Left renal pelvis (tissue), 4 donors: ENCODE results near the gene CAMLG. TPM values are rescaled to one million over a fixed set of nuclear protein-coding genes. Genes with fewer than 3 reads are reported as not detected.
"Not testable (repeated sequence)": the region's sequence is repeated elsewhere in the genome, so short reads cannot be mapped to it uniquely, and the experiment has no call there.

Source experiments
- DNase-seq, 4 donors: peaks; one replicate each; pipeline ENCODE4 v3.0.0-alpha.2; 2013; ENCODE audit warnings: low read depth in 4 of 4, low spot score in 3 of 4
- polyA plus RNA-seq, 4 donors: library from polyadenylated mRNA; unstranded; fragments of 120-200 nt; gene quantifications; one replicate each; pipeline ENCODE4 v1.2.1, GENCODE V29; 2013; ENCODE audit not compliant: insufficient read length in 4 of 4

Gene CAMLG
- polyA plus RNA-seq = 10 to 100 TPM; 66.7 to 87.5 (median 72.1) TPM

- peak; percentile 94 to 98 (median 97) for DNase-seq
These were observed at the start of gene CAMLG for GRCh38 chr5:134738133-134738962. Gene CAMLG (plus strand): TSS chr5:134738548. CDS start chr5:134738621, 73 bp downstream.

GRCh38 chr5:134690144-134690543, 48.2 kb upstream of the CAMLG start:
- DNase-seq = not testable (repeated sequence)

GRCh38 chr5:134692722-134693121, 45.6 kb upstream of the CAMLG start:
- DNase-seq = no peak

- DNase-seq = no peak
These were observed 30.0 kb upstream of the CAMLG start for GRCh38 chr5:134708301-134708700.

- DNase-seq = no peak
These were observed 24.2 kb upstream of the CAMLG start for GRCh38 chr5:134714120-134714519.

- no peak for DNase-seq
These were observed 23.8 kb upstream of the CAMLG start for GRCh38 chr5:134714541-134714940.

GRCh38 chr5:134715466-134715865, 22.9 kb upstream of the CAMLG start:
- DNase-seq = not testable (repeated sequence)

- no peak for DNase-seq
These were observed 13.5 kb upstream of the CAMLG start for GRCh38 chr5:134724872-134725271.

- no peak for DNase-seq
These were observed 5.5 kb upstream of the CAMLG start for GRCh38 chr5:134732819-134733218.

- DNase-seq = no peak
These were observed 3.1 kb upstream of the CAMLG start for GRCh38 chr5:134735243-134735642.

GRCh38 chr5:134736173-134736812, 2.1 kb upstream of the CAMLG start:
- no peak for DNase-seq

DNA sequence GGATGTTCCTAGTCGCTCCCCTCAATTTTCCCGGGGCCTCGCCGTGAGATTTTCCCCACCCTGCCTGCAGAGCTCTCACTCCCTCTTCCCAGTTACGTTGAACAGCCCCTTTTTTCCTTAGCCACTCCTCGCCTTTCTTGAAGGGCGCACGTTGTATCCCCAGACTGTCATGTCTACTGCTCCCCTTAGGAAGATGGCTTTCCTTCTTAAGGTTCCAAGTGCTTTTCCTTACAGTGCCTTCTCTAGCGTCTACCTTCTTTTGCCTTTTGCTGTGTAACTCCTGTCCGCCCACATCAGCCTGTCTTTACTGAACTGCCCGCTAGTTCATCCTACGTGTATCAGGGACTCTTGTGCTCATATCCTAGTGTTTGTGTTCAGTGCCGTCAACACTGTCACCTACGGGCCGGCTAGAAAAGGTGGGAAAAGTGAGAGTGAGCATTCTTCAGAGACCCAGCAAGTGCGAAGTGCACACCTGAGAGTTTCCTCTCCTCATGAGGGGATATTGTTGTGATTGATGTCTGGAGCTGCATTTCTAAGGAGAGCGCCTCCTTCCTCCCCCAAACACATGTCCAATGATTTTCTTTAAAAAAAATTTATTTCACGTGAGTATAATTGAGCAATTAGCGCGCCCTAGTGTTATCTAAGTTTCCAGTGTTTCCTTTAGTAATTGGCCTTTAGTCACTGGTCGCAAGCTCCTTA, 764 bp downstream of the CAMLG start:
- DNase-seq = peak in 3 of 4 donors; percentile 21 to 35 (median 26)

DNA sequence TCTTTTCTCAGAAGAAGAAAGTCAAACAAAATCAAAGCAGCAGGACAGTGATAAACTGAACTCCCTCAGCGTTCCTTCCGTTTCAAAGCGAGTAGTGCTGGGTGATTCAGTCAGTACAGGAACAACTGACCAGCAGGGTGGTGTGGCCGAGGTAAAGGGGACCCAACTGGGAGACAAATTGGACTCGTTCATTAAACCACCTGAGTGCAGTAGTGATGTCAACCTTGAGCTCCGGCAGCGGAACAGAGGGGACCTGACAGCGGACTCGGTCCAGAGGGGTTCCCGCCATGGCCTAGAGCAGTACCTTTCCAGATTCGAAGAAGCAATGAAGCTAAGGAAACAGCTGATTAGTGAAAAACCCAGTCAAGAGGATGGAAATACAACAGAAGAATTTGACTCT, 2.7 kb downstream of the CAMLG start:
- no peak for DNase-seq

GRCh38 chr5:134742134-134742533, 3.8 kb downstream of the CAMLG start:
- DNase-seq = no peak

DNA sequence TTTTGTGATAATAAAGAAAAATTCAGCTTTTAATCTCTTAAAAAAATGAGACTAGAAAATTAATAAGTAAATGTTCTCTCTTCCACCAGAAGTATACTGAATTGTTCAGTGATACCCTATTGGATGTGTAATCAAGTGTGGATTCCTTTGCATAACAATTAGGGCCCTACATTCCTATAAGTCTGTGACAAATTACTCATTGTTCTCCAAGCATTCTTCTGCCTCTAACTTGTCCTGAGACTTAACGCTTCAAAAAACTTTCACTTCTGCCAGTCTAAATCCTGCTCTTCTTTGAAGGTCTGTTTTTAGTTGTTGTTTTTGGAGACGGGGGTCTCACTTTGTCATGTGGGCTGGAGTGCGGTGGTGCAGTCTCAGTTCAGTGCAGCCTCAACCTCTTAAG, 11.1 kb downstream of the CAMLG start:
- no peak for DNase-seq

- no peak for DNase-seq
These were observed 19.8 kb downstream of the CAMLG start for GRCh38 chr5:134758176-134758503.

GRCh38 chr5:134758504-134759341, 20.4 kb downstream of the CAMLG start, which contains the start of gene DDX46:
Gene DDX46 (plus strand): TSS chr5:134758779. CDS start chr5:134758939, 160 bp downstream.
- DNase-seq = peak; percentile 76 to 88 (median 80)

DNA sequence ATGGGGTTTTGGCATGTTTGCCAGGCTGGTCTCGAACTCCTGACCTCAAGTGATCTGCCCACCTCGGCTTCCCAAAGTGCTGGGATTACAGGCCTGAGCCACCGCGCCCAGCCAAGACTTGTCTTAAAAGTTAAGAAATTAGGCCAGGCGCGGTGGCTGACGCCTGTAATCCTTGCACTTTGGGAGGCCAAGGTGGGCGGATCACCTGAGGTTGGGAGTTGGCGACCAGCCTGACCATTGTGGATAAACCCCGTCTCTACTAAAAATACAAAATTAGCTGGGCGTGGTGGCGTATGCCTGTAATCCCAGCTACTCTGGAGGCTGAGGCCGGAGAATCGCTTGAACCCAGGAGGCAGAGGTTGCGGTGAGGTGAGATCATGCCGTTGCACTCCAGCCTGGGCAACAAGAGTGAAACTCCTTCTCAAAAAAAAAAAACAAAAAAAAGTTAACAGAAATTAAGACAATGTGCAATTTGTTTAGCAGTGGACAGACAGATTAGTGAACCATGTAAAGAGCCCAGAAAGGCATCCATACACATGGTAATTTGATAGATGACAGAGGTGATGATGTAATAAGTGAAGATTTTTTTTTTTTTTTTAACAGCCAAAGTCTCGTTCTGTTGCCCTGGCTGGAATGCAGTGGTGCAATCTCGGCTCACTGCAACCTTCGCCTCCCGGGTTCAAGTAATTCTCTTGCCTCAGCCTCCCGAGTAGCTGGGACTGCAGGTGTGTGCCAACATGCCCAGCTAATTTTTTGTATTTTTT, 29.4 kb downstream of the CAMLG start:
- DNase-seq = not testable (repeated sequence)

DNA sequence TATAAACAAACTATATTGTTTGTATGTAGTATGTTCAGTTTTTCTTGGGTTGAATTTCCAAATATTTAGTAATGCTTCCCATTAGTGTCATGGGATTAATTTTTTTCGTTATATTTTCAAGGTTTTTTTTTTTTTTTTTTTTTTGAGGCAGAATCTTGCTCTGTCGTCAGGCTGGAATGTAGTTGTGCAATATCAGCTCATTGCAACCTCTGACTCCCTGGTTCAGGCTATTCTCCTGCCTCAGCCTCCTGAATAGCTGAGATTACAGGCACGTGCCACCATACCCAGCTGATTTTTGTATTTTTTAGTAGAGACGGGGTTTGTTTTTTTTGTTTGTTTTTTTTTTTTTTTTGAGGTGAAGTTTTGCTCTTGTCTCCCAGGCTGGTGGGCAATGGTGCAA, 30.9 kb downstream of the CAMLG start:
- no peak for DNase-seq
